Skeletal muscle tissue (tissue), 4 donors: ENCODE measurements around the gene R3HCC1L. TPM values are rescaled to one million over a fixed set of nuclear protein-coding genes. Genes with fewer than 3 reads are reported as not detected.
"Not testable (repeated sequence)": the region's sequence is repeated elsewhere in the genome, so short reads cannot be mapped to it uniquely, and the experiment has no call there.

Experiments used
- H3K27ac ChIP-seq: one replicate; pipeline ENCODE4 v1.7.0; 2013; ENCODE audit warnings: mild to moderate bottlenecking, low read depth, low read length, inconsistent platforms
- H3K27me3 ChIP-seq, 3 donors: one replicate each; pipeline ENCODE4 v1.7.0; 2013; ENCODE audit warnings: low read length in 3 of 3; ENCODE audit not compliant: control insufficient read depth in 3 of 3, insufficient read depth in 3 of 3
- H3K36me3 ChIP-seq, 3 donors: one replicate each; pipeline ENCODE4 v1.7.0; 2013; ENCODE audit warnings: low read length in 3 of 3; ENCODE audit not compliant: control insufficient read depth in 3 of 3, insufficient read depth in 3 of 3
- H3K4me1 ChIP-seq, 3 donors: one replicate each; pipeline ENCODE4 v1.7.0; 2013; ENCODE audit warnings: low read length in 3 of 3, mild to moderate bottlenecking in 3 of 3; ENCODE audit not compliant: control insufficient read depth in 3 of 3, insufficient read depth in 3 of 3
- H3K4me3 ChIP-seq, 3 donors: one replicate each; pipeline ENCODE4 v1.7.0; 2013; ENCODE audit warnings: low read length in 3 of 3
- H3K9ac ChIP-seq, 3 donors: one replicate each; pipeline ENCODE4 v1.7.0; 2013; ENCODE audit warnings: low read length in 3 of 3, mild to moderate bottlenecking in 3 of 3, moderate library complexity in 2 of 3, low read depth in 1 of 3
- H3K9me3 ChIP-seq, 3 donors: one replicate each; pipeline ENCODE4 v1.7.0; 2013; ENCODE audit warnings: low read length in 3 of 3; ENCODE audit not compliant: control insufficient read depth in 3 of 3
- total RNA-seq: library from RNA; depleted of rRNA; stranded (reverse); fragments of >200 nt; gene quantifications from one replicate; pipeline ENCODE4 v1.2.3, GENCODE V29; 2014
- donor health status: Osteomylitis.

The R3HCC1L gene
- total RNA-seq, 1 donor from 2014 or later, result 9.4 TPM

- Histone ChIP-seq H3K9me3 (peaks cover 0 to 4% (median 0%) of the 10 kb centered on the region in 3 donors), H3K27ac (no peak overlapping the region), H3K36me3 (no peaks in the 10 kb centered on the region), H3K4me3 (no peak overlapping the region), H3K27me3 (no peaks in the 10 kb centered on the region), H3K9ac (no peak overlapping the region), H3K4me1 (no peaks in the 10 kb centered on the region)
Observed at GRCh38 chr10:98217801-98218200, 83.3 kb downstream of the R3HCC1L start.

GRCh38 chr10:98223874-98224273, 89.4 kb downstream of the R3HCC1L start:
- Histone ChIP-seq H3K27me3 (no peaks in the 10 kb centered on the region), H3K9ac (no peak overlapping the region)

DNA sequence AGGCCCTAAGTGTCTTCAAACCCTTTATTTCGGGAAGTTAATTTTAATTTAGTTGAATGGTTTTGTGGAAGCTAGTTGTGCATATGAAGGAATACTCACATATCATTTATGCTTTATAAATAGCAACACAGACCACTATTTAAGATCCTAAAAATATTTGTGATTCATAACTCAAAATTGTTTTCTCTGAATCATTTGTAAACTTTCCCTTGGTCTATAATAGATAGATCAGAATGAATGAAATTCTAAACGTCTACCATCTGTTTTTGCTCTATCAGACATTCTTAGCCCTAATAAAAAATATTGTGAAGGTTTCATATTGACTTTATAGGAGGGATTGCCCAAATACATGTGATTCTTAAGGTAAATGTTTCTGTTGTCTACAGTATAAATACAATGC, 90.1 kb downstream of the R3HCC1L start:
- H3K27me3 ChIP-seq, result no peaks in the 10 kb centered on the region
- H3K9me3 ChIP-seq, result peaks cover 0 to 4% (median 0%) of the 10 kb centered on the region in 3 donors
- no peak overlapping the region for H3K9ac ChIP-seq
- no peak overlapping the region for H3K27ac ChIP-seq
- peaks cover 0 to 4% (median 2%) of the 10 kb centered on the region in 3 donors for H3K4me1 ChIP-seq
- no peaks in the 10 kb centered on the region for H3K36me3 ChIP-seq
- no peak overlapping the region for H3K4me3 ChIP-seq

More at GRCh38 chr10:98223874-98224273, 89.4 kb downstream of the R3HCC1L start:
- Histone ChIP-seq H3K9me3 (peaks cover 0 to 4% (median 0%) of the 10 kb centered on the region in 3 donors), H3K4me1 (peaks cover 0 to 4% (median 2%) of the 10 kb centered on the region in 3 donors), H3K36me3 (no peaks in the 10 kb centered on the region), H3K4me3 (no peak overlapping the region), H3K27ac (no peak overlapping the region)

GRCh38 chr10:98224996-98225395, 90.5 kb downstream of the R3HCC1L start:
- H3K27ac ChIP-seq, result no peak overlapping the region
- peaks cover 0 to 2% (median 0%) of the 10 kb centered on the region in 3 donors for H3K9me3 ChIP-seq
- no peak overlapping the region for H3K9ac ChIP-seq
- H3K36me3 ChIP-seq, result no peaks in the 10 kb centered on the region
- peaks cover 0 to 4% (median 2%) of the 10 kb centered on the region in 3 donors for H3K4me1 ChIP-seq
- no peak overlapping the region for H3K4me3 ChIP-seq
- no peaks in the 10 kb centered on the region for H3K27me3 ChIP-seq

DNA sequence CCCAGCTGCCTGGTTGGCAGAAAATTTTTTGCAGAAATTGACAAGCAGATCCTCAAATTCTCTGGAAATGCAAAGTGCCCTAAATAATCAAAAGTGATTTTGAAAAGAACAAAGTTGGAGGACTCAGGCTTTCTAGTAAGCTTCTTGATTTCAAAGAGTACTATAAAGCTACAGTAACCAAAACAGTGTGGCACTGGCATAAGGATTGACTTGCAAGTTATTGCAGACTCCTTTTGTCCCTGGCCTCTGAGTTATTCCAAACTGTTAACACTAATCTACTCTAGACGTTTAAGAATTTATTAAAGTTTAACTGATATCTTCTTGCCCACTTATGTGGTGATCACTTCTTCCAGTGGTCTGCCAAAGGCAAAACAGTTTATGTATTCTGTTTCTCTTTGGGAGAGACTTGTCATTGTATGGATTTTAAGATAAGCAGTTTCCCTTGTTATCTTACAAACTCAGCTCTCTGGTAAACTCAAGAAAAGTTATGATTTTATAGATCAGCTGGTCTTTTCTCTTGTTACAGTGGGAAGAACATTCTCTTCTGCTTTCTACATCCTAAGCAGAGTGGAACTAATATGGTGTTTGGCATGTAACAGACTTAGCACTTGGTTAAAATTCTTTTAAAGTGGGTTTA, 92.2 kb downstream of the R3HCC1L start:
- H3K9ac ChIP-seq, result no peak overlapping the region
- peaks cover 0 to 4% (median 2%) of the 10 kb centered on the region in 3 donors for H3K4me1 ChIP-seq
- no peak overlapping the region for H3K27ac ChIP-seq
- H3K36me3 ChIP-seq, result no peaks in the 10 kb centered on the region
- no peaks in the 10 kb centered on the region for H3K9me3 ChIP-seq
- no peak overlapping the region for H3K4me3 ChIP-seq
- no peaks in the 10 kb centered on the region for H3K27me3 ChIP-seq

GRCh38 chr10:98227713-98228112, 93.3 kb downstream of the R3HCC1L start:
- not testable (repeated sequence) for H3K9ac ChIP-seq, H3K9me3 ChIP-seq, H3K36me3 ChIP-seq, H3K4me1 ChIP-seq, H3K27me3 ChIP-seq, H3K27ac ChIP-seq, H3K4me3 ChIP-seq

GRCh38 chr10:98228266-98228665, 93.8 kb downstream of the R3HCC1L start:
- not testable (repeated sequence) for H3K36me3 ChIP-seq, H3K4me3 ChIP-seq, H3K9me3 ChIP-seq, H3K4me1 ChIP-seq, H3K27ac ChIP-seq, H3K9ac ChIP-seq, H3K27me3 ChIP-seq

DNA sequence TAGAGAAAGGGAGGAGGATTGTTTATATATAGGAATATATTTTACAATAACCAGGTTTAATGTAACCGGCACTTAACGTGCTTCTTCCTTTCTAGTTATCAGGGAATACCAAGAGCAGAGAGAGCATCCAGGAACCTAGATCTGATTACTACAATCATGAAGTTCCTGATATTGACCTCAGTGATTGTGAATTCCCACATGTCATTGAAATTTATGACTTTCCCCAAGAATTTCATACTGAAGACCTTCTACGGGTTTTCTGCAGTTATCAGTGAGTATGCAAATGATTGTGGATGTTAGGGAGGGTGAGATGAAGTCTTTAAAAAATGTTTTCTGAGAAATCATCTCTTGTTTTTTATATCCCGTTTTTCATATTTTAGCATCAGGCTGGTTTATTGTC, 97.0 kb downstream of the R3HCC1L start:
- H3K27ac ChIP-seq, result no peak overlapping the region
- H3K9me3 ChIP-seq, result no peaks in the 10 kb centered on the region
- H3K9ac ChIP-seq, result no peak overlapping the region
- no peaks in the 10 kb centered on the region for H3K27me3 ChIP-seq
- H3K36me3 ChIP-seq, result peaks cover 4 to 16% (median 8%) of the 10 kb centered on the region in 3 donors
- H3K4me3 ChIP-seq, result no peak overlapping the region
- no peaks in the 10 kb centered on the region for H3K4me1 ChIP-seq

DNA sequence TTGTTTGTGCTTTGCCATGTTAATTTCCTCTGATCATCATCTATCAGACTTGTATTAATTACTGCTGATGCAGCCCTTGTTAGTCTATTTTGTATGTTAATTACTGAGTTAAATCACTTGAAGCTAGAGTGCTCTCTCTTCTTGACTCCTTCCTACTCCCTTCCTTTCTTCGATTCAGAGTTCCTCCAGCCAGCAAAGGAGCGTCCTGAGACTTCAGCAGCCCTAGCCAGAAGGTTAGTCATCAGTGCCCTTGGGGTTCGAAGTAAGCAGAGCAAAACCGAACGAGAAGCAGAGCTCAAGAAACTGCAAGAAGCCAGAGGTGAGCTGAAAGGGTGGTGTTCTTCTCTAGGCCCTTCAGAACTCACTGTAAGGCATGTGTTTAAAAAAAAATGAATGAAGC, 101.4 kb downstream of the R3HCC1L start:
- peaks cover 4 to 33% (median 13%) of the 10 kb centered on the region in 3 donors for H3K36me3 ChIP-seq

GRCh38 chr10:98236862-98237261, 102.4 kb downstream of the R3HCC1L start:
- Histone ChIP-seq H3K9ac (no peak overlapping the region), H3K4me3 (no peak overlapping the region), H3K27ac (no peak overlapping the region), H3K9me3 (no peaks in the 10 kb centered on the region), H3K36me3 (peaks cover 4 to 31% (median 13%) of the 10 kb centered on the region in 3 donors), H3K27me3 (no peaks in the 10 kb centered on the region), H3K4me1 (no peaks in the 10 kb centered on the region)

More for the DNA sequence above, 101.4 kb downstream of the R3HCC1L start:
- Histone ChIP-seq H3K9me3 (no peaks in the 10 kb centered on the region), H3K4me3 (no peak overlapping the region), H3K9ac (no peak overlapping the region), H3K4me1 (no peaks in the 10 kb centered on the region), H3K27ac (no peak overlapping the region), H3K27me3 (no peaks in the 10 kb centered on the region)
